Measurements from ENCODE around the gene MINDY4. TPM values are rescaled to one million over a fixed set of nuclear protein-coding genes. Genes with fewer than 3 reads are reported as not detected.

MINDY4 gene
- total RNA-seq, 2 donors from 2014 or later = 5.4 to 8.8 TPM

- no peaks in the 10 kb centered on the region for H3K9me3 ChIP-seq
- DNase-seq (ENCODE audit: low spot score) = no peak
- no peaks in the 10 kb centered on the region for H3K4me1 ChIP-seq
- TF ChIP-seq, protein P1, sequence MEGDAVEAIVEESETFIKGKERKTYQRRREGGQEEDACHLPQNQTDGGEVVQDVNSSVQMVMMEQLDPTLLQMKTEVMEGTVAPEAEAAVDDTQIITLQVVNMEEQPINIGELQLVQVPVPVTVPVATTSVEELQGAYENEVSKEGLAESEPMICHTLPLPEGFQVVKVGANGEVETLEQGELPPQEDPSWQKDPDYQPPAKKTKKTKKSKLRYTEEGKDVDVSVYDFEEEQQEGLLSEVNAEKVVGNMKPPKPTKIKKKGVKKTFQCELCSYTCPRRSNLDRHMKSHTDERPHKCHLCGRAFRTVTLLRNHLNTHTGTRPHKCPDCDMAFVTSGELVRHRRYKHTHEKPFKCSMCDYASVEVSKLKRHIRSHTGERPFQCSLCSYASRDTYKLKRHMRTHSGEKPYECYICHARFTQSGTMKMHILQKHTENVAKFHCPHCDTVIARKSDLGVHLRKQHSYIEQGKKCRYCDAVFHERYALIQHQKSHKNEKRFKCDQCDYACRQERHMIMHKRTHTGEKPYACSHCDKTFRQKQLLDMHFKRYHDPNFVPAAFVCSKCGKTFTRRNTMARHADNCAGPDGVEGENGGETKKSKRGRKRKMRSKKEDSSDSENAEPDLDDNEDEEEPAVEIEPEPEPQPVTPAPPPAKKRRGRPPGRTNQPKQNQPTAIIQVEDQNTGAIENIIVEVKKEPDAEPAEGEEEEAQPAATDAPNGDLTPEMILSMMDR (IDR thresholded peaks at IDR 0.05) = no peak
- no peak overlapping the region for H3K27ac ChIP-seq
- no peaks in the 10 kb centered on the region for H3K36me3 ChIP-seq
- H3K27me3 ChIP-seq = no peaks in the 10 kb centered on the region
- no peak overlapping the region for H3K4me3 ChIP-seq
Measured at GRCh38 chr7:30731581-30731980, 39.6 kb upstream of the MINDY4 start.

- no peaks in the 10 kb centered on the region for H3K27me3 ChIP-seq
- DNase-seq (ENCODE audit: low spot score) = no peak
- no peaks in the 10 kb centered on the region for H3K4me1 ChIP-seq
- no peaks in the 10 kb centered on the region for H3K9me3 ChIP-seq
- TF ChIP-seq, protein P1 (IDR thresholded peaks at IDR 0.05) = no peak
- no peaks in the 10 kb centered on the region for H3K36me3 ChIP-seq
- H3K27ac ChIP-seq = no peak overlapping the region
- H3K4me3 ChIP-seq = no peak overlapping the region
Measured at GRCh38 chr7:30732606-30733005, 38.6 kb upstream of the MINDY4 start.

GRCh38 chr7:30733216-30733615 lies 38.0 kb upstream of the MINDY4 start:
- no peaks in the 10 kb centered on the region for H3K4me1 ChIP-seq
- no peak for DNase-seq (ENCODE audit: low spot score)
- TF ChIP-seq, protein P1 (IDR thresholded peaks at IDR 0.05) = no peak
- no peaks in the 10 kb centered on the region for H3K27me3 ChIP-seq
- no peak overlapping the region for H3K4me3 ChIP-seq
- no peaks in the 10 kb centered on the region for H3K9me3 ChIP-seq
- no peak overlapping the region for H3K27ac ChIP-seq
- no peaks in the 10 kb centered on the region for H3K36me3 ChIP-seq

- Histone ChIP-seq H3K9me3 (no peaks in the 10 kb centered on the region), H3K27me3 (no peaks in the 10 kb centered on the region), H3K27ac (no peak overlapping the region), H3K4me1 (no peaks in the 10 kb centered on the region), H3K36me3 (no peaks in the 10 kb centered on the region), H3K4me3 (no peak overlapping the region)
- DNase-seq (ENCODE audit: low spot score) = no peak
- TF ChIP-seq, protein P1 (IDR thresholded peaks at IDR 0.05) = no peak
Measured at GRCh38 chr7:30733691-30734090, 37.5 kb upstream of the MINDY4 start.

DNA sequence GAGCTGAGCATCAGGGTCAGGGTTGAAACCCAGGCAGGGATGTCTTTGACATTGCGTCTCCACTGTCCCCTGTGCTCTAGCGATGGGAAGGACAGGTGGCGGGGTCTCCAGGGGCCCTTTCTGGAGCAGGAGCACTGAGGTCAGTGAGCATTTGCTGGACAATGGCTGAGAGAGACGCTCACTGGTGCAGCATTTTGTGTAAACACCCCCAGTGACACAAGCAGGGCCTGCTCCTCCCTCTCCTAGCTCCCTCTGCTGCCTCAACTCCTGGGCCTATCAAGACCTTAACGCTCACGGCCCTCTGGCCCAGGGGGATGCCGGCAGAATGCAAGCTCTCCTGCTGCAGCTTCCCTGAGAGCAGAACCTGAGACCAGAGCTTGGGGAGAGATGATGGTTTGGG lies 36.7 kb upstream of the MINDY4 start:
- Histone ChIP-seq H3K36me3 (no peaks in the 10 kb centered on the region), H3K4me1 (no peaks in the 10 kb centered on the region), H3K9me3 (no peaks in the 10 kb centered on the region), H3K27me3 (no peaks in the 10 kb centered on the region), H3K27ac (no peak overlapping the region), H3K4me3 (no peak overlapping the region)
- TF ChIP-seq, protein P1 (IDR thresholded peaks at IDR 0.05) = no peak
- DNase-seq (ENCODE audit: low spot score) = no peak

DNA sequence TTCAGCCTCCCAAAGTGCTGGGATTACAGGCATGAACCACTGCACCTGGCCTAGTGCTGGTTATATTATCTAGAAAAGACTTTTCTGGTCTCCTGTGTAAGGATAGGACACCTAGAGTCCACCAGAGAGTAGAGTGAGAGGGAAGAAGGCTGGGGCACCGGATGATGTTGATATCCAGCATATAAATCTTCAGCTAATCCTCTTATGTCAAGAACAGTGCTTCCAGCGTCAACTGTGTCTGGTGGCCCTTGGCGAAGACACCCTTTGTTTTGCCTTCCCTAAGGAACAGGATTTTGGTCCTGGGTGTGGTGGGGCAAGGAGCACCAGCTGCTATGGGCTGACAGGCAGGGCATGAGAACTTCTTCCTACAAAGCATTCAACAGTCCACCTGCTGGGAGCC lies 35.6 kb upstream of the MINDY4 start:
- Histone ChIP-seq H3K27me3 (no peaks in the 10 kb centered on the region), H3K4me3 (no peak overlapping the region), H3K9me3 (no peaks in the 10 kb centered on the region), H3K36me3 (no peaks in the 10 kb centered on the region), H3K4me1 (no peaks in the 10 kb centered on the region), H3K27ac (no peak overlapping the region)
- TF ChIP-seq, protein P1 (IDR thresholded peaks at IDR 0.05) = no peak
- no peak for DNase-seq (ENCODE audit: low spot score)

All from right atrium auricular region (tissue), 2 donors.